Hepatocyte (in vitro differentiated cells): ENCODE data around the gene STAU1.

Experiments
- EZH2 ChIP-seq: fragments of 200-600 bp; sonication (generic); IDR thresholded peaks from 2 replicates; pipeline ENCODE4 v1.6.1; 2016; ENCODE audit warnings: antibody characterized with exemption, mild to moderate bottlenecking, borderline replicate concordance
- EZH2phosphoT487 ChIP-seq: fragments of 200-600 bp; sonication (generic); IDR thresholded peaks from one replicate; pipeline ENCODE4 v1.6.1; 2018; ENCODE audit warnings: antibody characterized with exemption, mild to moderate bottlenecking, low read depth, moderate library complexity; ENCODE audit not compliant: unreplicated experiment, severe bottlenecking
- TF ChIP-seq, protein P1 (sequence below): fragments of 200-600 bp; sonication (generic); IDR thresholded peaks from 2 replicates; pipeline ENCODE4 v1.5.1; 2016; ENCODE audit warnings: antibody characterized with exemption, mild to moderate bottlenecking; ENCODE audit not compliant: poor library complexity

DNA sequence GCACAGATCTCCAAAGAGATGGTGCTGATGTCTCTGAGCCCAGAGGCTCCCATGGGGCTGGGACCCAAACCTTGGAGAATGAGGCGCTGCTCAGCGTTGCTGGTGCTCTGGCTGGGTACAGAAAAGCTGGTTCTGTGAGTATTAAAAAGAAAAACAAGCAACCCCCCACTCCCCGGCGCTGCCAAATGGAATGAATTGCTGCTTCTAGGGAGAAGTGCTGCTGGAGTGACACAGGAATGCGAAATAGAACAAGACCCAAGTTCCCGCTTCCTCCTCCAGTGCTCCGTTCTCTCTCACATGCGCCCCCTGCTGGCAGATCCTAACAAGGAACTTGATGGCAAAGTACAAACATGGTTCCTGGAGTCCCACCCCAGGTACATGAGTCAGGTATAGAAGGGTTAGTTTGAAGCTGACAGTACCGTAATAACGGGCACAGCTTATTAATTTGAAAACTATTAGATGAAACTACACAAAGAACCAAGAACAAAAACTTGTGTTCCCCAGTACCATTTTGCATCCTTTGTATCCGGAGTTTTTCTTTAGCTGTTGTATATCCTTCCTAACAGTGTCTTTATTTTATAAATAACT is 29.0 kb upstream of the STAU1 start:
- TF ChIP-seq, protein P1, sequence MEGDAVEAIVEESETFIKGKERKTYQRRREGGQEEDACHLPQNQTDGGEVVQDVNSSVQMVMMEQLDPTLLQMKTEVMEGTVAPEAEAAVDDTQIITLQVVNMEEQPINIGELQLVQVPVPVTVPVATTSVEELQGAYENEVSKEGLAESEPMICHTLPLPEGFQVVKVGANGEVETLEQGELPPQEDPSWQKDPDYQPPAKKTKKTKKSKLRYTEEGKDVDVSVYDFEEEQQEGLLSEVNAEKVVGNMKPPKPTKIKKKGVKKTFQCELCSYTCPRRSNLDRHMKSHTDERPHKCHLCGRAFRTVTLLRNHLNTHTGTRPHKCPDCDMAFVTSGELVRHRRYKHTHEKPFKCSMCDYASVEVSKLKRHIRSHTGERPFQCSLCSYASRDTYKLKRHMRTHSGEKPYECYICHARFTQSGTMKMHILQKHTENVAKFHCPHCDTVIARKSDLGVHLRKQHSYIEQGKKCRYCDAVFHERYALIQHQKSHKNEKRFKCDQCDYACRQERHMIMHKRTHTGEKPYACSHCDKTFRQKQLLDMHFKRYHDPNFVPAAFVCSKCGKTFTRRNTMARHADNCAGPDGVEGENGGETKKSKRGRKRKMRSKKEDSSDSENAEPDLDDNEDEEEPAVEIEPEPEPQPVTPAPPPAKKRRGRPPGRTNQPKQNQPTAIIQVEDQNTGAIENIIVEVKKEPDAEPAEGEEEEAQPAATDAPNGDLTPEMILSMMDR = peak; percentile 93
- TF ChIP-seq EZH2phosphoT487 = no peak
- no peak for TF ChIP-seq EZH2
